Mesothelial cell of epicardium (in vitro differentiated cells): ENCODE measurements around the gene KIAA1671. TPM values are rescaled to one million over a fixed set of nuclear protein-coding genes. Genes with fewer than 3 reads are reported as not detected.

Experiments used
- DNase-seq, 2 experiments: peaks; one replicate each; pipeline ENCODE4 v3.0.0; 2021; ENCODE audit warnings: low spot score in 2 of 2; ENCODE audit not compliant: unreplicated experiment in 2 of 2
- H3K27ac Mint-ChIP-seq: 2 replicates; pipeline ENCODE4 v1.8.0; 2021; ENCODE audit warnings: mixed read lengths
- H3K27me3 Mint-ChIP-seq: 2 replicates; pipeline ENCODE4 v1.8.0; 2021; ENCODE audit warnings: low read depth, mixed read lengths
- H3K36me3 Mint-ChIP-seq: 2 replicates; pipeline ENCODE4 v1.8.0; 2021; ENCODE audit warnings: mixed read lengths
- H3K4me1 Mint-ChIP-seq: 2 replicates; pipeline ENCODE4 v1.8.0; 2021; ENCODE audit warnings: mixed read lengths
- H3K4me3 Mint-ChIP-seq: 2 replicates; pipeline ENCODE4 v1.8.0; 2021; ENCODE audit warnings: mild to moderate bottlenecking, moderate library complexity, mixed read lengths
- H3K9me3 Mint-ChIP-seq: 2 replicates; pipeline ENCODE4 v1.8.0; 2021; ENCODE audit warnings: mixed read lengths
- CTCF ChIP-seq: fragments of 200-600 bp; sonication (generic); IDR thresholded peaks from one replicate; pipeline ENCODE4 v1.5.0; 2021; ENCODE audit warnings: antibody characterized with exemption; ENCODE audit not compliant: unreplicated experiment
- total RNA-seq: library from RNA; stranded (reverse); gene quantifications from 3 replicates; pipeline ENCODE4 v1.2.1, GENCODE V29; 2021

KIAA1671 gene
- total RNA-seq, 1 donor from 2014 or later, result 21.8 TPM

DNA sequence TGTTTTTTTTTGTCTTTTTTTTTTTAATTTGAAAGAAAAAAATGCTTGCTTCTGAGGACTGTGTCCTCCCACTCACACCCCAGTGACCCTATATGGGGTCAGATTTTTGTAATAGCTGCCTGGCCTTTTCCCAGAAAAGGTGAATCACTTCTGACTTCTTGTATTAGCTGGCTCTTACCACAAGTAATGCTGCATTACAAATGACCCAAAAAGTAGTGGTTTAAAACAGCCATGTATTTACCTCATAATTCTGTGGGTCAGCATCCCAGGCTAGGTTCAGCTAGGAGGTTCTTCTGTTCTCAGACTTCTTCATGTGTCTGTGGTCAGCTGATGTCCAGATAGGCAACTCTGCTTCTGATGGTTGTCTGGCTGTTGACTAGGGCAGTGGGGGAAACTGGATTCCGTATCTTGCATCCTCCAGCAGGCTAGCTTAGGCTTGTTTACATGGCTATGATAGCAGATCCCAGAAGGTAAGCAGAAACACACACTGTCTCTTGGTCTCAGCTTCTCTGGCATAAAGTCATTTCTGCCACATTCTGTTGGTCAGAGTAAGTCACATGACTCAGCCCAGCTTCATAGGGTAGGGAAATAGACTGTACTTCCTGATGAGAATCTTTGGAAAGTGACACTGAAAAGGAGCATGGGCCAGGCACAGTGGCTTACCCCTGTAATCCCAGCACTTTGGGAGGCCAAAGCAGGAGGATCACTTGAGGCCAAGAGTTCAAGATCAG is 25.5 kb upstream of the KIAA1671 start:
- Mint-ChIP-seq H3K27ac (no peak overlapping the region), H3K9me3 (no peaks in the 10 kb centered on the region), H3K36me3 (no peaks in the 10 kb centered on the region), H3K4me1 (no peaks in the 10 kb centered on the region), H3K4me3 (no peak overlapping the region), H3K27me3 (peaks cover 1% of the 10 kb centered on the region)
- no peak for DNase-seq
- TF ChIP-seq CTCF, result no peak

- Mint-ChIP-seq H3K4me3 (no peak overlapping the region), H3K4me1 (no peaks in the 10 kb centered on the region), H3K9me3 (no peaks in the 10 kb centered on the region), H3K27ac (no peak overlapping the region), H3K36me3 (no peaks in the 10 kb centered on the region), H3K27me3 (peaks cover 1% of the 10 kb centered on the region)
- DNase-seq, result no peak
- no peak for TF ChIP-seq CTCF
Observed at GRCh38 chr22:24928322-24928721, 24.2 kb upstream of the KIAA1671 start.

DNA sequence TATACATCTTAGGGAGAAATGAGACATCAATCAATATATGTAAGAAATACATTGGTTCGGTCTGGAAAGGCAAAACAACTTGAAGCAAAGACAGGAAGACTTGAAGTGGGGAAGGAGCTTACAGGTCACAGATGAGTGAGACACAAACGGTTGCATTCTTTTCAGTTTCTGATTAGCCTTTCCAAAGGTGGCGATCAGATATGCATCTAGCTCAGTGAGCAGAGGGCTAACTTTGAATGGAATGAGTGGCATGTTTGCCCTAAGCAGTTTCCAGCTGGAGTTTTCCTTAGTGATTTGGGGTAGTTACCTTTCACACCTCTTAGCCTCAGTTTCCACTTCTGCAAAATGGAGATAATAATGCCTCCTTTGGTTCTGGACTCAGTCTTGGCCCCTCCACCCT is 21.8 kb upstream of the KIAA1671 start:
- Mint-ChIP-seq H3K27me3 (peaks cover 1% of the 10 kb centered on the region), H3K9me3 (no peaks in the 10 kb centered on the region), H3K36me3 (no peaks in the 10 kb centered on the region), H3K27ac (no peak overlapping the region), H3K4me3 (no peak overlapping the region), H3K4me1 (no peaks in the 10 kb centered on the region)
- no peak for DNase-seq
- TF ChIP-seq CTCF, result no peak

DNA sequence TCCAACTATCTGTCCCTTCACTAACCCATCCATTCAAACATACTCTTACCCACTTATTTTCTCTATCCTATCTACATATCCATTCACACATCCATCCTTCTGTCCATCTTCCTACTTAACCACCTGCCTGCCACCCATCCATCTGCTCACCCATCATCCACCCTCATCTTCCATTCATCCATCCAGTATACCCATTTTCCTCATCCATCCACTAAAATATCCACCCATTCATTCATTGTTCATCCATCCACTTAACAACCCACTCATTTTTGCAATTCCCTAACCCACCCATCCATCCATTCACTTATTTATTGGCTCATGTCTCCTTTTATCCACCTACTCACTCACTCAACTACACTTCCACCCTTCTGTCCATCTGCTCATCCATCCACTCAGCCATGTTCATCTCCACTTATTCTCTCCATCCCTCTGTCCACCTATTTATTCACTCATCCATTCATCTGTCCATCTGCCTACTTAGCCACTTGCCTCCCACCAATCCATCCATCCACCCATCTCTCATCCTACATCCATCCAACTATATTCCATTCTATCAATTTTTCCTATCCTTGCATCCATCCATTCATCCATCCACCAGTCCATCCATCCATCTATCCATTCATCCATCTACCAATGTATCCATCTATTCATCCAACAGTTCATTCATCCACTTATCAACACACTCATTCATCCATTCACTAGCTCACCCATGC is 16.6 kb upstream of the KIAA1671 start:
- Mint-ChIP-seq H3K36me3 (no peaks in the 10 kb centered on the region), H3K4me1 (no peaks in the 10 kb centered on the region), H3K4me3 (no peak overlapping the region), H3K27ac (no peak overlapping the region), H3K27me3 (no peaks in the 10 kb centered on the region), H3K9me3 (no peaks in the 10 kb centered on the region)
- no peak for DNase-seq
- TF ChIP-seq CTCF, result no peak

DNA sequence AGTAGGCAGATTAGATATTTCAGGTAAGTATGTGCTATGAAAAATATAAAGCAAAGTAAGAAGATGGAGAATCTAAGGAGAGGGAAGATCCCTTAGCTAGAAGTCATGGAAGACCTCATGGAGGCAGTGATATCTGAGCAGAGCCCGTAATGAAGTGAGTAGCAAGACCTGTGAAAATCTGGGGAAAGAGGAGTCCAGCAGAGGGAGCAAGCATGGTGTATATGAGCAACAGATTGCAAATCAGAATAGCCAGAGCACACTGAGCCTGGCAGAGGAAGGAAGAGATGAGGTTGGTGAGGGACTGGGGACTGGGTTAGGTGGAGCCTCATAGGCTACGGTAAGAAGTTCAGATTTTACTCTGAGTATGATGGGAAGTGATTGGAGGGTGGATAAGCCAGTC is 15.4 kb upstream of the KIAA1671 start:
- Mint-ChIP-seq H3K36me3 (no peaks in the 10 kb centered on the region), H3K4me3 (no peak overlapping the region), H3K9me3 (no peaks in the 10 kb centered on the region), H3K27ac (no peak overlapping the region), H3K27me3 (no peaks in the 10 kb centered on the region), H3K4me1 (no peaks in the 10 kb centered on the region)
- DNase-seq, result no peak
- TF ChIP-seq CTCF, result no peak
